Activated CD8-positive, alpha-beta memory T cell treated with anti-CD3 and anti-CD28 coated beads, Interleukin-2, amount 50 U/mL, for 1 hour (primary cell): ENCODE measurements around the gene RAB21.

Source experiments
- DNase-seq: peaks from one replicate; pipeline ENCODE4 v3.0.0-alpha.2; 2020; ENCODE audit errors: extremely low read depth

RAB21 gene, protein sequence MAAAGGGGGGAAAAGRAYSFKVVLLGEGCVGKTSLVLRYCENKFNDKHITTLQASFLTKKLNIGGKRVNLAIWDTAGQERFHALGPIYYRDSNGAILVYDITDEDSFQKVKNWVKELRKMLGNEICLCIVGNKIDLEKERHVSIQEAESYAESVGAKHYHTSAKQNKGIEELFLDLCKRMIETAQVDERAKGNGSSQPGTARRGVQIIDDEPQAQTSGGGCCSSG

GRCh38 chr12:71754461-71755145 is at the start of gene RAB21:
TSS of gene RAB21 (plus strand) at chr12:71754863. CDS start at chr12:71755130, 267 bp downstream.
- DNase-seq = peak; percentile 97

- DNase-seq = no peak
These were observed 49.7 kb upstream of the RAB21 start for GRCh38 chr12:71704920-71705319.

DNA sequence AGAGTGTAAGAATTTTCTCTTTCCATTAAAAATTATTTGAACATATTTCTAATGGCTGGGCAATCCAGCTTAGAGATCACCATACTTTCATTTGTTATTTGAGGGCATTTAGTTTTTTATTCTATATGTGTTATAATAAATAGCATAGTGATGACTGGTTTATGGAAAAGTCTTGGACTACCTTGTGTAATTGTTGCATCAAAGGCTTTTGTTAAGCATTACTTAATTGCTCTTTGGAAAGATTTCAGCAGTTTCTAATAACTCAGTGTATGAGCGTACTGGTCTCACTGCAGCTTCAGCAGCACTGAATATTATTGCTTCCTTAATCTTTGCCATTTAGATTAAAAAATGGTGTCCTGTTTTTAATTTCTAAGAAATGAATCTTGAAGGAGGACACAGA is 46.0 kb upstream of the RAB21 start:
- DNase-seq = no peak

GRCh38 chr12:71710276-71711125 is 44.2 kb upstream of the RAB21 start:
- DNase-seq = no peak

GRCh38 chr12:71718611-71719010 is 36.1 kb upstream of the RAB21 start:
- DNase-seq = no peak

DNA sequence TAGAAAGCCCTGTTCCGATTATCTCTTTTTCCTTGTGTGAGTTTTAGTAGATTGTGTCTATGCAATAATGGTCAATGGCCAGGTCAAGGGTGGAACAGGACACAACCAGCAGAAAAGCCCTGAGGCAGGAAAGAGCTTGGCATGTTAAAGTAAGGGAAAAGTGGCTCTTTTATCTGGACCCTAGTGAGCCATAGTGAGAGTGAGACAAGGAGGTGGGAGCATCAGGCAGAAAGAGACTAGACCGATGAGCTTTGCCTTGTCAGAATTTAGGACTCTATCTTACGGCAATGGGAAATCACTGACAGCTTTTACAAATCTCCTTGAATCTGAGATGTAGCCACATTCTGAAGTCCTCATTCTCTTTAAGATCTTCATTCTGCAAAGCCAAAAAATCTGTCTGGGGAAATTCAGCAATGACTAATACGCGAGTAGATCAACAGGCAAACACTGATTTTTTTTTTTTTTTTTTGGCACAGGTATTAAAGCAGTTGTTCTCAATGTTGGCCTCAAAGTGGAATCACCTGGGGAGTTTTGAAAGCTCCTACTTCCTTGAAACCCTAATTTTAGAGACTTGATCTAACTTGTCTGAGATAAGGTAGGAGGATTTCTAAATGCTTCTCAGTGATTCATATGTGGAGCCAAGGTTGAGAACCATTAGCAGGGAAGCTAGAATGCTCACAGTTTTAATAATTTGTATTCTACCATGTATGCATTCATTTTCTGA is 34.9 kb upstream of the RAB21 start:
- DNase-seq = no peak

- no peak for DNase-seq
These were observed 32.7 kb upstream of the RAB21 start for GRCh38 chr12:71721783-71722505.

DNA sequence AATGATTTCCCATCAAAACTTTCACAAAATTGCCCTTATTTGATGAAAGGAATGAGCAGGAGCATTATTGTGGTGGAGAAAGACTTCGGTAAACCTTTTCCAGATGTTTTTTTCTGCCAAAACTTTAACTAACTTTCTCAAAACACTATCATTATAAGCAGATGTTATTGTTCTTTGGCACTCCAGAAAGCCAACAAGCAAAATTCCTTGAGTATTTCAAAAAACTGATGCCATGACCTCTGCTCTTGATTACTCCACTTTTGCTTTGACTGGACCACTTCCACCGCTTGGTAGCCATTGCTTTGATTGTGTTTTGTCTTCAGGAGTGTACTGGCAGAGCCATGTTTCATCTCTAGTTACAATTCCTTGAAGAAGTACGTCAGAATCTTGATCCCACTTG is 29.7 kb upstream of the RAB21 start:
- no peak for DNase-seq

- DNase-seq = no peak
These were observed 28.1 kb upstream of the RAB21 start for GRCh38 chr12:71726548-71726947.

DNA sequence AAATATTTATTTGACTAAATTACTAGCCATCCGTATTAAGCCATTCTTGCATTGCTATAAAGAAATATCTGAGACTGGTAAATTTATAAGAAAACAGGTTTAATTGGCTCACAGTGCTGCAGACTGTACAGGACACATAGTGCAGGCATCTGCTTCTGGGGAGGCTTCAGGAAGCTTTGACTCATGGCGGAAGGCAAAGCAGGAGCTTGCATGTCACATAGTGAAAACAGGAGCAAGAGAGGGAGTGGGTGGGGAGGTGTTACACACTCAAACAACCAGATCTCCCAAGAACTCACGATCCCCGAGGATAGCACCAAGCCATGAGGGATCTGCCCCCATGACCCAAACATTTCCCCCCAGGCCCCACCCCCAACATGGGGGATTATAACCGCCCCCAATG is 26.7 kb upstream of the RAB21 start:
- DNase-seq = no peak

DNA sequence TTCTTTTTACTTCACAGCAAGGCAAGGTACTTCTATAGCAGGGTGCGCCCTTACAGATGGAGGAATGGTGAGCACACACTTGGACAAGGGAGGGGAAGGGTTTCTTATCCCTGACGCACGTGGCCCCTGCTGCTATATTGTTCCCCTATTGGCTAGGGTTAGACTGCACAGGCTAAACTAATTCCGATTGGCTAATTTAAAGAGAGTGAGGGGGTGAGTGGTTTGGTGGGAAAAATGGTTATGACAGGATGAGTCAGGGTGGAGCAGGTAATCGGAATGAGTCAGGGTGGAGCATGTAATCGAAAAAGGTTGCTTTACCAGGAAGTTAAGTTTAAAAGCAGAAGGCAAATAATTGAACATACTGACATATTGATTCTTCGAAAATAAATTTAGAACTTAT is 23.7 kb upstream of the RAB21 start:
- no peak for DNase-seq

- DNase-seq = no peak
These were observed 23.0 kb upstream of the RAB21 start for GRCh38 chr12:71731439-71732356.

DNA sequence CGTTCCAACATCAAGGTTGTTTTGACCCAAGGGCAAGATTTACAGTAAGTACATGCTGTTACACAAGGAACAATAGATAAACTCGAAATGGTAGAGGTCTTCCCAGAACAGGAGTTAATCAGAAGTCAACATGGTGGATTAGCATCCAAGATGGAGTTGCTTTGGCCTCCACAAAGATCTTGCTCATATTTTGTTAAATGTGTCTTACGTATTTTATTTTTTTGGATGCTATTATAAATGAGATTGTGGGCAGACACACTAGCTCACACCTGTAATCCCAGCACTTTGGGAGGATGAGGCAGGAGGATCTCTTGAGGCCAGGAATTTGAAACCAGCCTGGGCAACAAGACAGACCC is 22.3 kb upstream of the RAB21 start:
- DNase-seq = no peak

GRCh38 chr12:71737197-71737596 is 17.5 kb upstream of the RAB21 start:
- DNase-seq = no peak

DNA sequence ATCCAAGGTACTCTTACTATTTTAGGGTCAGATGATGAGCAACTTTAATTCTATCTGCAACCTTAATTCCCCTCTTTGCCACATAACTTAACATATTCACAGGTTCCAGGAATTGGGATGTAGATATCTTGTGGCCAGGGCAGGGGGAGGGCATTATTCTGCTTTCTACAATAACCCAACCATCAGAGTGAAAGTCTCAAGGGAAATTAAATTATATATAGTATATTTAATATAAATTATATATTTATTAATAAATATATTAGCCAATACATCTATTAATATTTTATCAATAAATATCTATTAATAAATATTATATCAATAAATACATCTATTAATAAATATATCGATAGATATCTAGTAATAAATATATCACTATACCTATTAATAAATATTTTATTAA is 11.7 kb upstream of the RAB21 start:
- DNase-seq = no peak

- no peak for DNase-seq
These were observed 10.0 kb upstream of the RAB21 start for GRCh38 chr12:71744522-71745300.

DNA sequence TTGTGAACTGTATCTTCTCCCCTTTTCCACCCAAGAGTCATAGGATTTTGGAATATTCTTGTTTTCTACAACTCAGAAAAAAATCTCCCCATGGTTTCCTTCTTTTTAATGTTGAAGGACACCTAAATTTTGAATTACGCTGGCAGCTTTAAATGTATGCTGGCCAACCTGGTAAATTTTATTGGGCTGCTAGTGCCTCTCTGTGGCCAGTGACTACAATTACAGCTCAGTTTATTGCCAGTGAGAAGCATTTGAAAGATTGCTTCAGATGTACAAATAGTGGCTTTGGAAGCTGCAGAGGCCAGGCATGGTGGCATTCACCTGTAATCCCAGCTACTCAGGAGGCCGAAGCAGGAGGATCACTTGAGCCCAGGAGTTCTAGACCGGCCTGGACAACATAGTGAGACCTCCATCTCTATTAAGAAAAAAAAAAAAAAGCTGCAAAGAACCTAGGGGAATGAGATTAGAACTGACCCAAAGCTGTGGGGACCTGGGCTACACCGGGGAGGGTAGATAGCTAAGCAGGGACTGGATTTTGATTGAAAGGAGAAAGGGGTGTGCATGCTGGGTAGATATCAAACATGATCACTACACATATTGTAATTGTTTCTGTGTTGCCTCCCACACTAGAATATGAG is 7.6 kb upstream of the RAB21 start:
- DNase-seq = no peak

- DNase-seq = no peak
These were observed 6.4 kb upstream of the RAB21 start for GRCh38 chr12:71748081-71748850.
